DMS153 (cell line): ENCODE measurements around the gene EPHB6.

ENCODE experiments used
- DNase-seq: peaks from one replicate; lab custom pipeline; 2025; lab: John Stamatoyannopoulos, UW

The EPHB6 gene, protein sequence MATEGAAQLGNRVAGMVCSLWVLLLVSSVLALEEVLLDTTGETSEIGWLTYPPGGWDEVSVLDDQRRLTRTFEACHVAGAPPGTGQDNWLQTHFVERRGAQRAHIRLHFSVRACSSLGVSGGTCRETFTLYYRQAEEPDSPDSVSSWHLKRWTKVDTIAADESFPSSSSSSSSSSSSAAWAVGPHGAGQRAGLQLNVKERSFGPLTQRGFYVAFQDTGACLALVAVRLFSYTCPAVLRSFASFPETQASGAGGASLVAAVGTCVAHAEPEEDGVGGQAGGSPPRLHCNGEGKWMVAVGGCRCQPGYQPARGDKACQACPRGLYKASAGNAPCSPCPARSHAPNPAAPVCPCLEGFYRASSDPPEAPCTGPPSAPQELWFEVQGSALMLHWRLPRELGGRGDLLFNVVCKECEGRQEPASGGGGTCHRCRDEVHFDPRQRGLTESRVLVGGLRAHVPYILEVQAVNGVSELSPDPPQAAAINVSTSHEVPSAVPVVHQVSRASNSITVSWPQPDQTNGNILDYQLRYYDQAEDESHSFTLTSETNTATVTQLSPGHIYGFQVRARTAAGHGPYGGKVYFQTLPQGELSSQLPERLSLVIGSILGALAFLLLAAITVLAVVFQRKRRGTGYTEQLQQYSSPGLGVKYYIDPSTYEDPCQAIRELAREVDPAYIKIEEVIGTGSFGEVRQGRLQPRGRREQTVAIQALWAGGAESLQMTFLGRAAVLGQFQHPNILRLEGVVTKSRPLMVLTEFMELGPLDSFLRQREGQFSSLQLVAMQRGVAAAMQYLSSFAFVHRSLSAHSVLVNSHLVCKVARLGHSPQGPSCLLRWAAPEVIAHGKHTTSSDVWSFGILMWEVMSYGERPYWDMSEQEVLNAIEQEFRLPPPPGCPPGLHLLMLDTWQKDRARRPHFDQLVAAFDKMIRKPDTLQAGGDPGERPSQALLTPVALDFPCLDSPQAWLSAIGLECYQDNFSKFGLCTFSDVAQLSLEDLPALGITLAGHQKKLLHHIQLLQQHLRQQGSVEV

DNA sequence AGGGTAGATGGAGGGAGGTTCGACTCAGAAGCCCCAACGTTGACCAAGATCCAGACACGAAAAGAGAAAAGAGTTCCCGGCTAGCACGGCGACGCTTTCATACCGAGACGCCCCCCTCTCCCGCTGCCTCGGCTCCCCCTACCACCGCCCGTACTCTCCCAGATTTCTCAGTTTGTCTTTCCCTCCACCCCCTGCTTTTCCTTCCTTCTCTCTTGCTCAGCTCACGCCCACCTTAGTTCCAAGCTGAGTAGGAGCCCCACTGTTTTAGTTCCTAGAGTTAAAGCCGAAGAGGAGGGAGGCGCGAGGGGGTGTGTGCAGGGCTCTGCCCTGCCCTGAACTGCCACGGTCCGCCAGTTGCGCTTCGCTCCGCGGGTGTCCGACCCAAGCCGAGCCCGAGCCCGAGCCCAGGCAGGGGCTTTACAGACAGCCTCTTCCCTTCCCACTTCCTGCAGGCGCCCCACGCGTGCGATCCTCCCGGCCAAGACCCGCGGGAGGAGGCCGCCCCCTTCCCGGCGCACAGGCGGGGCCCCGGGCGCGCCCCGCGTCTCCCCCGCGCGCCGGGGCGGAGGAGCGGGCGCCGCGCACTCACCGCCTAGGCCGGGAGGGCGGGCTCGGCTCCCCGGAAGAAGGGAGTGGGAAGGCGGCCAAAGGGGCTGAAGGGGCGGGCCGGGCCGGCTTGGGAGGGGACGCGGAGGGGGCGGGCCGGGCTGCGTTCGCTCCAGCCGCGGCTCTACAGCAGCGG is at the start of gene EPHB6:
Gene EPHB6 (plus strand): TSS at position 705 of the 742 bp plus-strand sequence. CDS start 8,152 bp downstream, outside the sequence.
- DNase-seq = no peak

DNA sequence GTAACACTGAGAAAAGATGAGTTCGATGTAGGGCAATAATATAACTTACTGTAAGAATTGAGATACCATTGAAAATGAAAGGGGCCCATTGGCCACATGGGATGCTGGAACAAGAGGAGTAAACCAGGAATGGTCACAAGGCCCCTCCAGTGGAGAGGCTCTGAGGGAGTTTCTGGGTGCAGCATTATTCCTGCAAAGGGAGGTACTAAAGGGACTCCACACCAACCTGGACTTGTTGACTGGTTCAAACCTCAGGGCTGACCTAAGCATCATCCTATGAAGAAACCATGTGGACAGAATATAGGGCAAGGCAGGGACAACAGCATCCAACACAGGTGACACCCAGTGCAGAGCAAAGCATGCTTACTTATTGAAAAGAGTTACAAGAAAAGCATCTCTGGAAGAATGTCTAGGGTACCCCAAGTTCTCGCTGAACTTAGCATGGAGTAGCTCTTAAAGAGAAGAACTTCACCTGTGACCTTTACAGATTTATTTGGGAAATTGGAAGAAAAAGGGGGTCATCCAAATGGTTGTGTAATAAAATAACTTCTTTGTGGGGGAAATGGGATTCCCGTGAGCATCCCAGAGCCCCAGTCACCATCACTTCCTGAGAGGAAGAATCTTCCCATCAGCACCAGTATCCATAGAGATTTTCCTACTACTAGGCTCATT is 49.4 kb upstream of the EPHB6 start:
- DNase-seq = no peak

DNA sequence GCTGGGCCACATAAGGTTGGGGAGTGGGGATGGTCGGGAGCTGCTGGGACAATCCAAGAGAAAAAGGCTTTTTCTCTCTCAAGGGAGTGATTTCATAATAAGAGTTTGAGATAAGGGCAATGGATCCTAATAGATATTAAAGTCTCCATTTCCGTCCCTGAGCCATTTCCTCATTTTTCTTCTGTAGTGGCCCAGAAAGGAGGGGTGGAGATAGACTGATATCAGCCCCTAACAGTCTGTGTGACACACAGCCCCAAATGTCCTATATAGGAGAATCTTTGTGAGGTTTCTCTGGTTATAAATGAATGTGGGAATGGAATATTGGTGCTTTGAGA is 48.9 kb upstream of the EPHB6 start:
- no peak for DNase-seq

DNA sequence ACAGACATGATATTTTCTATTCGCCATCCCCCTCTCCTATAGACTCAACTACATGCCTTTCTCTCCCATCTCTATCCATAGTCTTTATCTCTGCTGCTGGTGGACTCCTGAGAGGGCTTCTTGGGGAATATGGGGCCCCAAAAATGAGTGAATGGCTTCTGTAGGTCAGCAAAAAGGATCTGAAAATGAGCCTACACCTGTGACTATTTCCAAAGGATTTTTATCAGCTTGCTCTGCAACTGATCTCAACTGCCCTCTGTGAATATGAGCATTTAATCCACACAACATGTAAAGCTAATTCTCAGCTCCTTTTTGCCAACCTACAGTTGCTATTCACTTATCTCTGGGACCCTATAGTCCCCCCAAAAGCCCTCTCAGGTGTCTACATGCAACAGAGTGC is 47.9 kb upstream of the EPHB6 start:
- DNase-seq = no peak

DNA sequence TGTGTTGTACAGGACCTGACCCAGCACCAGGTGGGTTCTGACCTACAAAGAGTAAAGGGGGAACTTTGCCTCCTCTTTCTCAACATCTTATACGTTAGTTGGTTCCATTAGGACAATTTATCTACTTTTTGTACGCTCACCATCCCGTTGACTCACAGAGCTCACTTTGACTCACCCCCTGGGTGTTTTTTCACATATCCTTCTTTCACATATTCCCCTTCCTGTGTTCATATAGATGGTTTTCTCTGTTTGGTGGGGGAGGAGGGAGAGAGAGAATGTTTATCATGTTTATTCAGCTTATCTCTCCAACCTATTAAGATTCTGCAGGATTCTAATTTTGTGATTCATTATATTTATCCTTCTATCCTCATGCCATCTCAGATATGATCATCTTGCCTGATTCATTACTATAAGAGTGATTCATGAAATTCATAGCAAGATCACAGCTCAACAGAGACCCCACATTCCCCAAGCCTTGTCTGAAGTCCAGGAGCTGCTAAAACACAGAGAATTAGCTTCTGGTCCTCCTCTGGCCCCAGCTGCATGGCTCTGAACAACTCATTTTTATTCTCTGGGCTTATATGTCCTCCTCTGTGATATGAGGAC is 46.9 kb upstream of the EPHB6 start:
- no peak for DNase-seq

DNA sequence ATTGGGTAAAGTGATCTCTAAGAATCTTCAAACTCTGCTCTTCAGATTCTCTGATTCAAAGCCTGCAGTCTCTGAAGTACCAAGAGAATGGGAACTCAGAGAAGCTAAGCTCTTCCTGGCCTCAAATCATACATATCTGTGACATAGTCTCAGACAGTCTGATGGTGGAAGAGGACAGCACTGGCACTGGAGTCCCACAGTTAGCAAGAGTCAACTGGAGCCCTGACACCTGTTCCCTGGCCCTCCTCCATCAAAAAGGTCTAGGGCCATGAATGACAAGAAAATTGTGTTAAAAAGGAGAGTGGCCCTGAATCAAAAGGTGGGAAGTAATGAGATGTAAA is 46.4 kb upstream of the EPHB6 start:
- no peak for DNase-seq

DNA sequence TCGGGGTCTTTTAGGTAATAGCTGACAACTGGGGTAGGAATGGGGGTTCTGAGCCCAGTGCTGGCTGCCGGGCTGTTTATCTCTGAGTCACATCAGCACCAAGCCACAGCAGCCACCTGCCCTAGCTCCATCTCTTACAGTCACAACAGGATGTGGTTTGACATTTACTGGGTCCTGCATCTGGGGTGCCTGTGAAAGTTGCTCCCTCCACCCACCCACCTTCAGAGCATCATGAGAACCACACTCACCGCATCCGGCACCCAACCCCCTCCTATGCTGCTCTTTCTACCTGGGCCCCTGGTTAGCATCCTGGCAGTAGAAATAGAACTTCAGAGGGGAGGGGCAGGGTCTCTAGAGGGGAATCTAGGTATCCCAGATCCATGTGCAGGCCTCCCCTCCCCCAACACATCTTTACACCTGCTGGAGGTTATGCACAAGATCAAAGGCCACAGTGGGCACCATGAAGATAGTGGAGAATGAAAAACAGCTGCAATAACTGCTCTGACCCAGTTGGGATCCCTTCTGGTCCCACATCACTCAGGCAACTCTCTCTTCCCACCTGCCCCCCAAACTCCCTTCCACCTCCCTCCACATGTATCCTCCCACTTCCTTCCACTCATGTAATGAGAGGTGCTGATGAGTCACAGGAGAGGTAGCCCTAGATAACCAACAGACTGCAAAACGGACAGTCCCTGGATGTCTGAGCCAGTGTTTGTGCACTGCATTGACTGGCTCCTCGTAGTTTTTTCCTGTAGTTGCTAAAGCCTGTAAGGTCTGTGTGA is 45.9 kb upstream of the EPHB6 start:
- DNase-seq = no peak

DNA sequence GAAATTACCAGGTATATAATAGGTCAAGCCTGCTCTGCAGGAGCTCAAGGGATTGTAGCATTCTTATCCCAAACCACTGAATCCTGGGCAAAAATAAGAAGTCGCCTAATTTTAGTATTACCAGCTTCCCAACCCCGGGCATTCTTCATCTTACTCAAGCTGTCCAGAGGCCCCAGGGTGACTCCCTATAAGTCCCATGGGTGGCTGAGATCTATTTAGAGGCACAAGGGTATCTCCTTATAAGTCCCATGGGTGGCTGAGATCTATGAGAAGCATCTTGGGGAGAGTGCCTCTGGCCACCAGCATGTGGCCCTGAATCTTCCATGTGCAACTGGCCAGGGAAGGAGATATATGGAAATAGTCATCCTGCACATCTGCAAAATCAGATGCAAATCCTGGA is 45.2 kb upstream of the EPHB6 start:
- DNase-seq = no peak

DNA sequence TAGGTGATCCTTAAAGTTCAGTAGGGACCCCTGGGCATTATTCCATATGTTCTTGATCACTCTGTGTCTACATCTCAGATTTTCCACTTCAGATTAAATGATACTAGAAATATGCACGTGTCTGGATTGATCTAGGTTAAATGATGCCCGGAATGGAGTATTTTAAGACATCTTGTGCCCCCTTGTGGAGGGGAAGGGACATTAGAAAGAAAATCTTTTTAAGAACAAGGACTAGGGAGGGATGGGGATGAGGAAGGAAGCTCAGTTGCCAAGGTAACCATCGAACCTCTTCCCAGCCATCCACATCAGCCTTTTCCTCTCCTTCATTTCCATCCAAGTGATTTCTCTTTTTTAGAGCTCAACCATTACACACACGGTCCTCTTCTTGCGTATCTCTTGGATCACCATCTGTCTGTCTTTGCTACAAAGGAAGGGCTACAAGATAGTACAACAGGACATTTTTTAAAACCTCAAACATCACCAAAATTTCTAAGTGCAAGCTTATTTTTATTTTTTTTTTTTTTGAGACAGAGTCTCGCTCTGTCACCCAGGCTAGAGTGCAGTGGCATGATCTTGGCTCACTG is 43.6 kb upstream of the EPHB6 start:
- DNase-seq = peak; percentile 7

DNA sequence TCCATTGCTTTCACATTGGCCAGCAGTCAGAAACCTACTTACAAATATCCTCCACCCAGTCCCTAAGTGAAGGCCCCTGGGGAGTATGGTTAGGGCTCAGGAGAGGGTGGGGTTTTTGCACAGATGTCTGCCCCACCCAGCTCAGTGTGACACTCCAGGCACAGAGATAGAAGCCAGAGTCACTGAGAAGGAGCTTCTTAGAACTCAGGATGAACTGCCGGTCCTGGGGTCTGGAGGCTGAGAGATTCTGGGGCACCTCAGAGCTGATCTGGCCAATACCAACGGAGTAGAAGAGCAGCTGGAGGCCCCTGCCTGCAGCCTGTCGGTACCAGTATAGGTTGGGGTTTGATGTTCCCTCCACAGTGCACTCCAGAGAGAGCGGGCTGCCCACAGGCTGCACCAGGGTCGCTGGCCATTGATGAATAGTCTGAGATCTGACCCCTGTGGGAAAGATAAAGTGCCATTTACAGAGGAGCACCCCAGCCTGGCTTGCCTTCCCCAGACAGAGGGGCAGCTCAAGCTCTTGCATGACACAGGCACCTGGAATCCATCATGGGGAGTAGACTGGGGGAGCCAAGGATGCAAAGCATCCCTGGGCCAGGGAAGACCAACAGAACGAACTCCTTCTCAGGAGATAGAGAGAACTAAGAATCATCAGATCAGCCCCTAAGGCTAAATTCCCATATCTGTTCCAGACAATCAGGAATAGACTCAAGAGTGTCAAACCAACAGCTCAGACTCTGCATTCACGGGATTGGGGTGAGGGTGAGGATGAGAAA is 42.2 kb upstream of the EPHB6 start:
- DNase-seq = no peak

DNA sequence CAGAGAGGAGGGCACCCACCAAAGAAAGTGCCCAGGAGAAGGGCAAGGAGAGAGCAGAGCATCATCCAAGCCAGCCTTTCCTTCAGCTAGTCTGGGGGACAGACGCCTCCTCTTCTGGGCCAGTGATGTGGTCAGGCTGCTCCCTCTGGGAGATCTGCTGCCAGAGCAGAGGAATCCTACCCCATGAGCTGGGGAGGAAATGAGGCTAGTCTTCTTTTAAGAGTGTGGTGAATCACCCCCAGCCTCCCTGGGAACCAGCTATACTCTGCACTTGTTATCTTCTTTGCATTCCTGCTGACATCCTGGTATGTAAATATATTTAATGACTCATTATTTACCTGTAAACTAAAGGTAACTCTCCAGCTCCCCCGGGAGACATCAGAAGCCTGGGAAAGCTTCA is 41.6 kb upstream of the EPHB6 start:
- no peak for DNase-seq

DNA sequence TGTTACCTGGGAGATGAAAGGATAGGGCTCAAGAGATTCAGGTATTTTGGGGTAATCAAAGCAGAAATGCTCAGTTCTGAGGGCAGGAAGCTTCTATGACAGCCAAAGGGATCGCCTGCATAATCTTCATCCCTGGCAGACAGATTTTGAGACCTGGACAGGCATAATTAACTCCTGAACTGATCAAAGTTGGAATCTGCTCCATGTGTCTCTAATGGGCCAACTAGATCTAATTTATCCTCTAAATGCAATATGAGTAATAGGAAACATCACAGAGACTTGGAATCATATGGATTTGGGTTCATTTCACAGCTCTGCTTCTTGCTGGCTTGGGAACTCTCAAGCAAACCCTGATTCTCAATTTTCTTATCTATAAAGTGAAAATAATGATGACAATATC is 41.2 kb upstream of the EPHB6 start:
- no peak for DNase-seq

DNA sequence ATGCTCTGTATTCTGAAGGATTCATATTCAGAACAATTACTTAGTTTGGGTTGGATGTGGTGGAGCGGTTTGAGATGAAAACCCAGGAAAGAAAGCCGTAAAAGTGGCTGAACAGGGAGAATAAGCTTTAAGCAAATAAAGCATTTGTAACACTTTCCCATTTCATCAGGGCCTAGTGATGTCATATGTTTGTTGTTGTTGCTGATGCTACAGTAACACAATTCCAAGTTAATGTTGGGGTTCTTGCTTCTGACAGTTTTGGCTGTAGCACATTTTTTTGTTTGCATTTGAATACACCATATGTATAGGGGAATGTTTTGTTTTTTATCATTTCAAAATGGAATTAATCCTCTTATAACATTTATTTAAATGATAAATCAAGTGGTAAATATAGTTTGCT is 40.4 kb upstream of the EPHB6 start:
- no peak for DNase-seq

DNA sequence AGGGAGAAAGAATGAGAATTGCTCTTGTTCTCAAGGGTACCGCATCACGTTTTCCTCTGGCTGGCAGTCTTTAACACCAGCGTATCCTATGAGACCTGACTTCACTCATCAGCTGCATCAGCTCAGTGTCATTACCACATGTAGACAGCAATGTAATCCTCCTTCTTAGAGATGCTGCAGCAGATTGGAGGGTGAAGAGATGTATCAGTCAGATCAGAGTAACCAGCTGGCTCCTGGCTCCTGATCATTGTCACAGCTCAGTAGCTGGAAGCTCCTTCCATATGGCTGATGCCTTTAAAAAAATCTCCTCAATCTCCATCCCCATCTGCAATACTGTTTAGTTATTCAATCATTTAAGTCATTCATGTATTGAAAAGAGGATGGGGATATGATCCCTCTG is 39.7 kb upstream of the EPHB6 start:
- no peak for DNase-seq

DNA sequence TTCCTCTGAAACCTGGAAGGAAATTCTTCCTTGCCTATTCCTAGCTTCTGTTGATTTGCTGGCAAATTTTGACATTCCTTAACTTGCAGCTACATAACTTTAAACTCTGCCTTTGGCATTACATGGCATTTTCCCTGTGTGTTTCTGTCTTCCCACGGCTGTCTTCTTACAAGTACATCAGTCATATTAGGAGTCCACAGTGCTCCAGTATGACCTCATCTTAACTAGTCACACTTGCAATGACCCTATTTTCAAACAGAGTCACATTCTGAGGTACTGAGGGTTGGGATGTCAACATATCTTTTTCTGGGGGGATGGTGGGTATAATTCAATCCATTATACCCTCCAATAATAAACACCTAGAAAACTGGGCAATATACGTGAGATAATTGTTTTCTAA is 37.4 kb upstream of the EPHB6 start:
- no peak for DNase-seq

DNA sequence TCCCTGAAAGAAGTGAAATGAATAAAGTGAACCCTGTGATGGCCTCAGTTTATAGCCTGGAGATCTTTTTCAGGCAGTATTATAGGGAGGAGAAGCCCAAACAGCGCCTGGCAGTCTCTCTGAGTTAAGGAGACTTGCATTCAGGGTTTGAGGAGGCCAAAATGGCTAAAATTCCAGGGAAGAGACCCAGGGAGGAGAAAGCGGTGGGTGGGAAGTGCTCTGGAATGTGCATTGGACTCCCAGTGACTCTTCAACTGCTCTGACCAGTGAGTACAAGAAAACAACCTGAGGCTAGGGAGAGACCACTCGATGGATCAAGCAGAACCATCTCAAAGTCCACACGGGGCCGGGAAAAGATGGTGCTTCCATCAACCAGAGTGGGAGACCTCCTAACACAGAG is 35.3 kb upstream of the EPHB6 start:
- DNase-seq = no peak

DNA sequence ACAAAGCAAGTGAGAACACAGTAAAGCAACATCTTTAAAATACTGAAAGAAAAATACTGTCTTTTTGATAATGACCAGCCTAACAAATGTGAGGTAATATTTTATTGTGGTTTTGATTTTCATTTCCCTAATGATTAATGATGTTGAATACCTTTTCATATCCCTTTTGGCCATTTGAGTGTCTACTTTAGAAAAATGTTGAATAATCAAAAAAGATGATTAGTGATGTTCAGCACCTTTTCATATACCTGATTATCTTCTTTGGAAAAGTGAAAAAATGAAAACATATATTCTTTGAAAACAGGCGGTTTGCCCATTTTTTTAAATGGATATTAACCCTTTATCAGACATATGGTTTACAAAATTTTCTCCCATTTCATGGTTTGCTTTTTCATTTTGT is 32.2 kb upstream of the EPHB6 start:
- DNase-seq = no peak

DNA sequence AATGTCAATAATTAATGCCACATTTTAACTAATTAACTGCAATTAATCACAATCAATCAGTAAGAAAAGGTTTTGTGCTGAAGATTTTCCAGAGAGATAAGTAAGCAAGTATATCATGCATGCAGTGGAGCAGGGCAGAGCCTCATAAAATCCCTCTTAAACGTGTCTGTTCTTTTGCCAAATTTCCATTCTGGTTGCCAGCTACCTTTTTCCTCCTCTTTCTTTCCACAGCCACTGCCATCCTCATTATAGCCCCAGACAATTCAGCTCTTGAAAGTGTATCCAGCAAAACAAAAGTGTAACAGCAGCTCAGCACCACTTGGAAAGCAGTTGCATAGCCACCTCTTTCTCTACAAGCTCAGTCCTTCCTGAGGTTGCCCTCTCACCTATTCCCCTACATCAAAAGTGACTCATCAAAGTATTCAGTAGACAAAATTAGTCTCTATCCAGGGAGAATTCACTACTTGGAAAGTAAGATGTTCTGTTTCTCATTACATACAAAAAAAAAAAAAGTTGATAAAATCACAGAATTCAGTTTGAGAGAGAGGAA is 26.9 kb upstream of the EPHB6 start:
- DNase-seq = no peak

DNA sequence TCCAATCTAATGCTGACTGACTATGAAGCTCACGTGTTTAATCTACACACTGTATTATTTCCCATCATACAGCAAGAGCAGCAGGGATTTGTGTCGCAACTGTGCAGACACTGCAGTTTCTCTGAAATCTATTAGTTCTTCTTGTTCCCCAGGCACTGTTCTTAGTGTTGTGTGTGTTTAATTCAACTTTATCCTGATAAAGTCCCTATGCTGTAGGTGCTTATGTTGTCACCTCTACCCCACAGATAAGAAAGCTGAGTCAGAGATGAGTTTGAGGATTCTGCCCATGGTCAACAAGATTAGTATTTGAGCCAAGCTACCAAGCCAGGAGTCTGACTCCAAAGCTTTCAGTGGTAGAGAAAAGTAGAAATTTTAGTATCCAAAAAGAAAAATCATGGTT is 22.5 kb upstream of the EPHB6 start:
- no peak for DNase-seq
